ENCODE data around the gene ZNF683.
"Not testable (repeated sequence)": the region's sequence is repeated elsewhere in the genome, so short reads cannot be mapped to it uniquely, and the experiment has no call there.

Gene ZNF683

DNA sequence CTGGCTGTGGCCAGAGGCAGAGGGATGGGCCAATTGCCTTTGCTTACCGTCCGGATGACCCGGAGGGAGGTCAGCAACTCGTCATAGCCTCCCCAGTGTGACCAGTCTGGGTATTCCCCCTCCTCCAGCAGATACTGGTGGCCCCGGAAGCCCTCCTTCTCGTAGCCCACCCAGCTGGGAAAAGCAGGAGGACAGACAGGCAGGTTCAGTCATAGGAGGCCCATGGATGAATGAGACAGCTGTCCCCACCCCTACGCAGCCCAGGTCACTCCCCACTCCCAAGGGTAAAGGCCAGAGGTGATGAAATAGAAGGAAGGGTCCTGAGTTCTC lies 35.4 kb downstream of the ZNF683 start:
- DNase-seq (ENCODE audit: low read depth in 2 of 2) = no peak
- no peak for TF ChIP-seq CTCF (IDR thresholded peaks at IDR 0.05; ENCODE audit: low read depth, low read length)
- no peak overlapping the region for H3K4me3 ChIP-seq (replicated peaks in 1 of 2; ENCODE audit: low read depth in 2 of 2, low read length in 2 of 2)

GRCh38 chr1:26336477-26337205 lies 35.9 kb downstream of the ZNF683 start:
- TF ChIP-seq CTCF (IDR thresholded peaks at IDR 0.05; ENCODE audit: low read depth, low read length) = no peak
- DNase-seq (ENCODE audit: low read depth in 2 of 2) = no peak
- peak overlapping the region; percentile 57 for H3K4me3 ChIP-seq (replicated peaks in 1 of 2; ENCODE audit: low read depth in 2 of 2, low read length in 2 of 2)

- no peak for TF ChIP-seq CTCF (IDR thresholded peaks at IDR 0.05; ENCODE audit: low read depth, low read length)
- no peak for DNase-seq (ENCODE audit: low read depth in 2 of 2)
- H3K4me3 ChIP-seq (replicated peaks in 1 of 2; ENCODE audit: low read depth in 2 of 2, low read length in 2 of 2) = peak overlapping the region; percentile 57
These were observed 36.6 kb downstream of the ZNF683 start for GRCh38 chr1:26335774-26336476.

DNA sequence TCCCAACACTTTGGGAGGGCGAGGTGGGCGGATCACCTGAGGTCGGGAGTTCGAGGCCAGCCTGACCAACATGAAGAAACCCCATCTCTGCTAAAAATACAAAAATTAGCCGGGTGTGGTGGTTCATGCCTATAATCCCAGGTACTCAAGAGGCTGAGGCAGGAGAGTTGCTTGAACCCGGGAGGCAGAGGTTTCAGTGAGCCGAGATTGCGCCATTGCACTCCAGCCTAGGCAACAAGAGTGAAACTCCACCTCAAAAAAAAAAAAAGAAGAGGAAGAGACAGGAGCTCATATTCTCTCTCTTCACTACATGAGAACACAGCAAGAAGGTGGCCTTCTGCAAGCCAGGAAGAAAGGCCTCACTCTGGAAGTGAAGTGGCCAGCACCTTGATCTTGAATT lies 39.2 kb downstream of the ZNF683 start:
- DNase-seq (ENCODE audit: low read depth in 2 of 2); H3K4me3 ChIP-seq (replicated peaks in 1 of 2; ENCODE audit: low read depth in 2 of 2, low read length in 2 of 2): not testable (repeated sequence)

DNA sequence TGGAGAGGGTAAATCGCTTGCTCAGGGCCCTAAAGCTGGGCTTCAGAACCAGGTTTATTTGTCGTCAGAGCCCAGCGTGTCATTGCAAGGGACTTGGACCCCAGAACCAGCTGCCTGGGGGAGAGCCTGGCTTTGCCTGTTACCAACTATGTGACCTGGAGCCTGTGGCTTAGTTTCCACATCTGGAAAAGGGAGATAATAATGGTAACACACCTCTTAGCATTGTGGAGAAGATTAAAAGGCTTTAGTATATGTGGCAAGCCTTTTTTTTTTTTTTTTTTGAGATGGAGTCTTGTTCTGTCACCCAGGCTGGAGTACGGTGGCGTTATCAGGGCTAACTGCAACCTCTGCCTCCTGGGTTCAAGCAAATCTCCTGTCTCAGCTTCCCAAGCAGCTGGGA lies 42.3 kb downstream of the ZNF683 start:
- no peak for TF ChIP-seq CTCF (IDR thresholded peaks at IDR 0.05; ENCODE audit: low read depth, low read length)
- no peak for DNase-seq (ENCODE audit: low read depth in 2 of 2)

DNA sequence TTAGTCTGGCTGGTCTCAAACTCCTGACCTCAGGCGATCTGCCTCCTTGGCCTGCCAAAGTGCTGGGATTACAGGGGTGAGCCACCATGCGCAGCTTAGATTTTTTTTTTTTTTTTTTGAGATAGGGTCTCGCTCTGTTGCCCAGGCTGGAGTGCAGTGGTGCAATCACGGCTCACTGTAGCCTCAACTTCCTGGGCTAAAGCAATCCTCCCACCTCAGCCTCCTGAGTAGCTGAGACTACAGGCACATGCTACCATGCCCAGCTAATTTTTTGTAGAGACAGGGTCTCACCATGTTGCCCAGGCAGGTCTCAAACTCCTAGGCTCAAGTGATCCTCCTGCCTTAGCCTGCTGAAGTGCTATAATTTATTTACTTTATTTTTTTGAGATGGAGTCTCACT lies 43.2 kb downstream of the ZNF683 start:
- DNase-seq (ENCODE audit: low read depth in 2 of 2); H3K4me3 ChIP-seq (replicated peaks in 1 of 2; ENCODE audit: low read depth in 2 of 2, low read length in 2 of 2): not testable (repeated sequence)

More for the DNA sequence above, 42.3 kb downstream of the ZNF683 start:
- H3K4me3 ChIP-seq (replicated peaks in 1 of 2; ENCODE audit: low read depth in 2 of 2, low read length in 2 of 2) = no peak overlapping the region

- no peak for TF ChIP-seq CTCF (IDR thresholded peaks at IDR 0.05; ENCODE audit: low read depth, low read length)
- no peak for DNase-seq (ENCODE audit: low read depth in 2 of 2)
- H3K4me3 ChIP-seq (replicated peaks in 1 of 2; ENCODE audit: low read depth in 2 of 2, low read length in 2 of 2) = no peak overlapping the region
These were observed 44.0 kb downstream of the ZNF683 start for GRCh38 chr1:26328597-26328996.

- no peak for TF ChIP-seq CTCF (IDR thresholded peaks at IDR 0.05; ENCODE audit: low read depth, low read length)
- DNase-seq (ENCODE audit: low read depth in 2 of 2) = no peak
- H3K4me3 ChIP-seq (replicated peaks in 1 of 2; ENCODE audit: low read depth in 2 of 2, low read length in 2 of 2) = no peak overlapping the region
These were observed 44.6 kb downstream of the ZNF683 start for GRCh38 chr1:26327956-26328362.
